ENCODE measurements around the gene KAT8. TPM values are rescaled to one million over a fixed set of nuclear protein-coding genes. Genes with fewer than 3 reads are reported as not detected.
"Not testable (repeated sequence)": the region's sequence is repeated elsewhere in the genome, so short reads cannot be mapped to it uniquely, and the experiment has no call there.

KAT8 gene
- polyA plus RNA-seq, 3 donors = 34.5 to 136 (median 42.0) TPM

DNA sequence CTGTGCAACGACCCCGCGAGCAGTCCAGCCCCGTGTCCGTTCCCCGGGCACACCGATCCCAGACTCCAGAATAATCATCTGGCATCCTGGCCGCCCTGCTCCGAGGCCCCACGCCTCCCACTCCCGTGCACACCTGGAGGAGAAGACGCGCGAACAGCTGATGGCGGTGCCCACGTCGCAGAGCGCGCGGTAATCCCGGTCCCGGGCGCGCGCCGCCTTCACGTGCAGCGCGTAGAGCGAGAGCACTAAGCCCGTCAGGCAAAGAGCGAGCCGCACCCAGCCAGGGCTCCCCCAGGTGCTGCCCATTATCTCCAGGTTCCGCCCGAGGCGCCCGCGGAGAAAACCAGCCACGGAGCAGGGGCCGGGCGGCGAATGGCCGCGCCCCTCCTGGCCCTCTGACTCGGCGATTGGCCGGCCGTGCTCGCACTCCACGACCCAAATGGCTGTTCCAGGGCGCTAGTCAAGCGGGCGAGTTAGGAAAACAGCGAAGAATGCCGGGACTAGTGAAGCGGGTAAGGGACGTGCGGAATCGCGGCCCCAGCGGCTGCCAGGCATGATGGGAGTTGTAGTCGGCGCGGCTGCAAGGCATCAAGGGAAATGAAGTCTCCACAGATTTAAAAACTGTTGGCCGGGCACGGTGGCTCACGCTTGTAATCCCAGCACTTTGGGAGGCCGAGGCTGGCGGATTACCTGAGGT is 22.9 kb upstream of the KAT8 start, which contains the start of gene VKORC1:
Gene VKORC1, minus strand, starts transcription at position 374 of the 697 bp plus-strand sequence. Its CDS starts 68 bp downstream, at position 306.
- TF ChIP-seq, protein P1, sequence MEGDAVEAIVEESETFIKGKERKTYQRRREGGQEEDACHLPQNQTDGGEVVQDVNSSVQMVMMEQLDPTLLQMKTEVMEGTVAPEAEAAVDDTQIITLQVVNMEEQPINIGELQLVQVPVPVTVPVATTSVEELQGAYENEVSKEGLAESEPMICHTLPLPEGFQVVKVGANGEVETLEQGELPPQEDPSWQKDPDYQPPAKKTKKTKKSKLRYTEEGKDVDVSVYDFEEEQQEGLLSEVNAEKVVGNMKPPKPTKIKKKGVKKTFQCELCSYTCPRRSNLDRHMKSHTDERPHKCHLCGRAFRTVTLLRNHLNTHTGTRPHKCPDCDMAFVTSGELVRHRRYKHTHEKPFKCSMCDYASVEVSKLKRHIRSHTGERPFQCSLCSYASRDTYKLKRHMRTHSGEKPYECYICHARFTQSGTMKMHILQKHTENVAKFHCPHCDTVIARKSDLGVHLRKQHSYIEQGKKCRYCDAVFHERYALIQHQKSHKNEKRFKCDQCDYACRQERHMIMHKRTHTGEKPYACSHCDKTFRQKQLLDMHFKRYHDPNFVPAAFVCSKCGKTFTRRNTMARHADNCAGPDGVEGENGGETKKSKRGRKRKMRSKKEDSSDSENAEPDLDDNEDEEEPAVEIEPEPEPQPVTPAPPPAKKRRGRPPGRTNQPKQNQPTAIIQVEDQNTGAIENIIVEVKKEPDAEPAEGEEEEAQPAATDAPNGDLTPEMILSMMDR (IDR thresholded peaks at IDR 0.05) = no peak
- H3K4me1 ChIP-seq (ENCODE audit: control insufficient read depth in 1 of 2, insufficient read depth in 2 of 2, low read length in 2 of 2) = peaks cover 25 to 29% of the 10 kb centered on the region in 2 donors
- DNase-seq = peak; percentile 92 to 94 (median 93)
- H3K4me3 ChIP-seq (replicated peaks in 1 of 3; ENCODE audit: low read depth in 2 of 3, low read length in 3 of 3) = peak within 1 kb of the TSS; percentile 49 to 92 (median 92)
- Mint-ChIP-seq H3K4me1 (peaks cover 21% of the 10 kb centered on the region), H3K27me3 (ENCODE audit: low read depth in 3 of 3) (peaks cover 0 to 4% (median 1%) of the 10 kb centered on the region in 3 donors), H3K27ac (peak within 1 kb of the TSS; percentile 66 to 92 (median 86)), H3K4me3 (peak within 1 kb of the TSS; percentile 89 to 98), H3K9me3 (peaks cover 0 to 3% (median 1%) of the 10 kb centered on the region in 7 donors), H3K36me3 (peaks cover 18 to 23% of the 10 kb centered on the region in 2 donors)
- peaks cover 4% of the 10 kb centered on the region for H4K20me1 ChIP-seq (ENCODE audit: insufficient read depth, low read length)
- peaks cover 24% of the 10 kb centered on the region for H3K79me2 ChIP-seq (ENCODE audit: insufficient read depth, low read length)
- H3K9ac ChIP-seq (ENCODE audit: insufficient read depth, low read length, poor library complexity, severe bottlenecking) = peak within 1 kb of the TSS; percentile 75
- H3K4me2 ChIP-seq (replicated peaks; ENCODE audit: extremely low read depth, low read length, poor library complexity, severe bottlenecking) = peak within 1 kb of the TSS; percentile 99
- H2AFZ ChIP-seq (ENCODE audit: insufficient read depth, low read depth, low read length, poor library complexity, severe bottlenecking) = peak within 1 kb of the TSS; percentile 96
- WGBS (ENCODE audit: insufficient coverage) = under 1% methylated on average over 69 of the region's 69 CpGs
- peaks cover 0 to under 1% of the 10 kb centered on the region in 2 donors for H3K9me3 ChIP-seq (replicated peaks in 1 of 2; ENCODE audit: control insufficient read depth in 1 of 2, insufficient read depth in 1 of 2, low read length in 2 of 2)
- intact Hi-C loops (cut with micrococcal nuclease) = loop anchor here (1.0 to 10.0 kb wide), 7 partner anchors 20 to 140 kb away; partner anchors contain the start of genes HSD3B7 (in 2 of the 2), ZNF646 (in 2 of the 2), ZNF668 (in 2 of the 2) and SETD1A (in 1 of the 2)
- H3K27me3 ChIP-seq (ENCODE audit: control insufficient read depth in 2 of 2, insufficient read depth in 2 of 2, low read length in 2 of 2) = no peaks in the 10 kb centered on the region
- H3K27ac ChIP-seq (ENCODE audit: low read depth in 1 of 2, low read length in 2 of 2) = peak within 1 kb of the TSS; percentile 52 to 74
- H3K36me3 ChIP-seq (replicated peaks in 1 of 2; ENCODE audit: control insufficient read depth in 1 of 2, insufficient read depth in 2 of 2, low read length in 2 of 2) = peaks cover 11 to 17% of the 10 kb centered on the region in 2 donors

DNA sequence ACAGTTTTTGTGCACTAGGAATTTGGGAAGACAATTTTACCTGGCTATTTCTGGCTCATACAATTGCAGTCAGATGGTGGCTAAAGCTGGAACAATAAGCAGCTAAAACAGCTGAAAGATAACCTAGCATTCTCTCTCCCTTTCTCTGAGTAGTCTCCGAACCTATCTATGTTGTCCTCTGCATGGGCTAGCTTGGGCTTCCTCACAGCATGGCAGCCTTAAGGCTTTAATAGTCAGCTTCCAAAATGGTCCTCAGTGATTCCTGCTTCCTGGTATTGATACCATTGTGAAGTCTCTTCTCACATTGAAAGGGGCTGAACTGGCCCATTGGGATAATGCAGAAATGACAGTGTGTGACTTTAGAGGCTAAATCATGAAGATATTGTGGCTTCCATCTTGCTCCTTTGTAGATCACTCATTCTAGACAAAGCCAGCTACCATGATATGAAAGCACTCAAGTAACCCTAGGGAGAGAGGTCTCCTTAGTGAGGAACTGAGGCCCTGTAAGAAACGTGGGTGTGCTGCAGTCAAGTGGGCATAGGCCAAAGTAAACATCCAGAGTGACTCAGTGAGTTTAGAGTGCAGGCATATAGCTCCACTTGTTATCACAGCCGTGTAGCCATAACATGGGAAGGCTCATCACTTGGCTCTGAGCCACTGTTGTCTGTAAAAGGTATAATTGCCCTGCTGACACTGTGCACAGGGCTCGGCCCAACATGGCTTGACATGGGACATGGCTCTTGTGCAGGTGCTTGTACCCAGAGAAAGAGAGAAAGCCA is 17.4 kb upstream of the KAT8 start:
- Histone ChIP-seq H3K9ac (ENCODE audit: insufficient read depth, low read length, poor library complexity, severe bottlenecking) (no peak overlapping the region), H3K27ac (ENCODE audit: low read depth in 1 of 2, low read length in 2 of 2) (no peak overlapping the region), H3K4me1 (ENCODE audit: control insufficient read depth in 1 of 2, insufficient read depth in 2 of 2, low read length in 2 of 2) (peaks cover 9 to 12% of the 10 kb centered on the region in 2 donors), H3K36me3 (replicated peaks in 1 of 2; ENCODE audit: control insufficient read depth in 1 of 2, insufficient read depth in 2 of 2, low read length in 2 of 2) (no peaks in the 10 kb centered on the region), H3K4me3 (replicated peaks in 1 of 3; ENCODE audit: low read depth in 2 of 3, low read length in 3 of 3) (no peak overlapping the region), H4K20me1 (ENCODE audit: insufficient read depth, low read length) (no peaks in the 10 kb centered on the region), H3K9me3 (replicated peaks in 1 of 2; ENCODE audit: control insufficient read depth in 1 of 2, insufficient read depth in 1 of 2, low read length in 2 of 2) (peaks cover 0 to 5% of the 10 kb centered on the region in 2 donors), H3K4me2 (replicated peaks; ENCODE audit: extremely low read depth, low read length, poor library complexity, severe bottlenecking) (no peak overlapping the region), H2AFZ (ENCODE audit: insufficient read depth, low read depth, low read length, poor library complexity, severe bottlenecking) (no peak overlapping the region), H3K27me3 (ENCODE audit: control insufficient read depth in 2 of 2, insufficient read depth in 2 of 2, low read length in 2 of 2) (no peaks in the 10 kb centered on the region), H3K79me2 (ENCODE audit: insufficient read depth, low read length) (no peaks in the 10 kb centered on the region)
- H3K4me1 Mint-ChIP-seq = peaks cover 8% of the 10 kb centered on the region
- no peaks in the 10 kb centered on the region for H3K36me3 Mint-ChIP-seq
- no peak for DNase-seq
- no peak overlapping the region for H3K4me3 Mint-ChIP-seq
- peaks cover 1 to 5% (median 2%) of the 10 kb centered on the region in 3 donors for H3K27me3 Mint-ChIP-seq (ENCODE audit: low read depth in 3 of 3)
- intact Hi-C loops (cut with micrococcal nuclease) = loop anchor here in 1 of 2 donors (10.0 kb wide), 2 partner anchors 45 to 145 kb away; partner anchors contain the start of gene SETD1A
- no peak overlapping the region for H3K27ac Mint-ChIP-seq
- peaks cover 2 to 10% (median 4%) of the 10 kb centered on the region in 7 donors for H3K9me3 Mint-ChIP-seq
- 88% methylated on average over 4 of the region's 4 CpGs for WGBS (ENCODE audit: insufficient coverage)
- TF ChIP-seq, protein P1 (IDR thresholded peaks at IDR 0.05) = no peak

DNA sequence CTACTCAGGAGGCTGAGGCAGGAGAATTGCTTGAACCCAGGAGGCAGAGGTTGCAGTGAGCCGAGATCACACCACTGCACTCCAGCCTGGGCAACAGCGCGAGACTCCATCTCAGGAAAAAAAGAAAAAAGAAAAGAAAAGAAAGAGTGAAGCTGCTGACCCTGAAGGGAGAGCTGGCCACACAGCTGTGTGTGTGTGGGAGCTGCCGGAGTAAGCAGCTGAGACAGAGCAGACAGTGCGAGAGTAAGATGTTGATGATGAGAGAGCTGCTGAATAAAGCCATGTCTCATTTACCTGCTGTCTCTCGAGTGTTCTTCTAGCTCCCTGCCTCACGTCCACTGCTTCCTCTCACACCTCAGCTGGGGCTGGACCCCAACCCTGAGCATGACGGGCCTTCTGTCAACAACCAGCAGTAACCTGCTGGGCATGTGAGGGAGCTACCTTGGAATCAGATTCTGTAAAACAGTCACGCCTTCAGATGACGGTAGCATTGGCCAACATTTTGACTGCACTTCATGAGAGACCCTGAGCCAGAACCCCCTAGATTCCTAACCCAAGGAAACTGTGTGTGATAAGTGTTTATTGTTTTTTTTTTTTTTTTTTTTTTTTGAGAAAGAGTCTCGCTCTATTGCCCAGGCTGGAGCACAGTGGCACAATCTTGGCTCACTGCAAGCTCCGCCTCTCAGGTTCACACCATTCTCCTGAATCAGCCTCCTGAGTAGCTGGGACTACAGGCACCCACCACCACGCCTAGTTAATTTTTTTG is 16.4 kb upstream of the KAT8 start:
- H3K27ac ChIP-seq (ENCODE audit: low read depth in 1 of 2, low read length in 2 of 2); H3K27me3 ChIP-seq (ENCODE audit: control insufficient read depth in 2 of 2, insufficient read depth in 2 of 2, low read length in 2 of 2); H3K36me3 ChIP-seq (replicated peaks in 1 of 2; ENCODE audit: control insufficient read depth in 1 of 2, insufficient read depth in 2 of 2, low read length in 2 of 2); H3K36me3 Mint-ChIP-seq; H3K9me3 Mint-ChIP-seq; H3K4me3 ChIP-seq (replicated peaks in 1 of 3; ENCODE audit: low read depth in 2 of 3, low read length in 3 of 3); H3K79me2 ChIP-seq (ENCODE audit: insufficient read depth, low read length); H3K27ac Mint-ChIP-seq; H3K9ac ChIP-seq (ENCODE audit: insufficient read depth, low read length, poor library complexity, severe bottlenecking); H3K4me1 Mint-ChIP-seq; H2AFZ ChIP-seq (ENCODE audit: insufficient read depth, low read depth, low read length, poor library complexity, severe bottlenecking); DNase-seq; H3K9me3 ChIP-seq (replicated peaks in 1 of 2; ENCODE audit: control insufficient read depth in 1 of 2, insufficient read depth in 1 of 2, low read length in 2 of 2); intact Hi-C loops (cut with micrococcal nuclease); H3K4me2 ChIP-seq (replicated peaks; ENCODE audit: extremely low read depth, low read length, poor library complexity, severe bottlenecking); H3K4me3 Mint-ChIP-seq; H3K27me3 Mint-ChIP-seq (ENCODE audit: low read depth in 3 of 3); H3K4me1 ChIP-seq (ENCODE audit: control insufficient read depth in 1 of 2, insufficient read depth in 2 of 2, low read length in 2 of 2); H4K20me1 ChIP-seq (ENCODE audit: insufficient read depth, low read length): not testable (repeated sequence)
- 99% methylated on average over 8 of the region's 13 CpGs for WGBS (ENCODE audit: insufficient coverage)
